Prostate gland (tissue), 2 donors: Measurements from ENCODE around the gene ADAD2.

Experiments
- CTCF ChIP-seq, 4 experiments: fragments of 200-600 bp in 2 of 4; fragments of 450-650 bp in 2 of 4; sonication (generic) in 2 of 4; IDR thresholded peaks; 1 replicate in 3 of 4; 2 replicates in 1 of 4; pipeline ENCODE4 v1.5.1; 2016 to 2019; ENCODE audit warnings: antibody characterized with exemption in 4 of 4, mild to moderate bottlenecking in 2 of 4, moderate library complexity in 2 of 4
- POLR2A ChIP-seq: fragments of 450-650 bp; IDR thresholded peaks from one replicate; pipeline ENCODE4 v1.6.1; 2016; ENCODE audit warnings: antibody characterized with exemption, mild to moderate bottlenecking
- POLR2AphosphoS5 ChIP-seq: sonication (generic); formaldehyde crosslinking; IDR thresholded peaks from one replicate; pipeline ENCODE4 v1.6.1; 2017; ENCODE audit warnings: antibody characterized with exemption

- no peak for TF ChIP-seq CTCF (IDR thresholded peaks at IDR 0.05)
- TF ChIP-seq POLR2A: no peak
- no peak for TF ChIP-seq POLR2AphosphoS5
Observed at GRCh38 chr16:84165746-84166145, 25.2 kb upstream of the ADAD2 start.
